ENCODE data around the gene GABARAP.

The GABARAP gene

DNA sequence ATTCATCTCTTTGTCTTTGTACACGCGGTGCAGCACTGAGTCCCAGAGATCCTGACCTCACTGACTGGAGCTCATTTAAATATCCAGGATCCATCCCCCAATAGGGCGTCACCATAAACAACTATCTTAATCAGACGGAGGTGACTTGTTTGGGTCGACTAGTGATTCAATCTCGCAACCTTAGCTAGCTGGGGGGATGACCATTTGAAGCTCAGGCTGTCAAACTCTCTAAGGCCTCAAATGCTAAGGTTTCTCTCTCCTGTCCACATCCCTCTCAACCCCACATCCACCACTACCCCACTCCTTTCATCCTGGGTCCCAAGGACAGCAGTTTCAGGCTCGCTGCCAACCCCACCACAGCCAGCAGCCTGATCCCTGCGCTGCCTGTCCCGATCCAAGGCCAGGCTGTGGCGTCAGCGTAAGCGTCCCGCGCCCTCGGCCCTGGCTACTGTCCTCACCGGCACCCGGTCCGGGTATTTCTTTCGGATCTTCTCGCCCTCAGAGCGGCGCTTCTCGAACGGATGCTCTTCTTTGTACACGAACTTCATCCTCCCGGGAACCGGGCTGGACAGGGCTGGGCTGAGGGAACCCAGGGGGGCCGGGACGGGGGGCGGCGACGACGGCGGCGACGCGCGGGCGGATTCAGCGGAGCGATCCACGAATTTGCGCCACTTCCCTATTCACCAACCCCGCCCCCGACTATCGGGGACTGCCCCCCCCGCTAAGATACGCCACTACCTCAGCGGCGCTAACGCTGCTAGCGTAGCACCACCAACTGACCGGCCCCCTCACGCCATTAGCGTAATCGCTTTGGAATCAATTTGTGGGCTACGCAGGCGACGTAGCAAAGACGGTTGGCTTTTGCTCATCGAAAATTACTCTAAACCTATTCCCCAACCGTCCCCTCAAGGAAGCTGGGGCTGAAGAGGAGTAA, at the start of gene GABARAP:
TSS of gene GABARAP (minus strand) at position 667 of the 934 bp plus-strand sequence. CDS start at position 548, 119 bp downstream.
- peak; percentile 89 for DNase-seq (ENCODE audit: low spot score)

DNA sequence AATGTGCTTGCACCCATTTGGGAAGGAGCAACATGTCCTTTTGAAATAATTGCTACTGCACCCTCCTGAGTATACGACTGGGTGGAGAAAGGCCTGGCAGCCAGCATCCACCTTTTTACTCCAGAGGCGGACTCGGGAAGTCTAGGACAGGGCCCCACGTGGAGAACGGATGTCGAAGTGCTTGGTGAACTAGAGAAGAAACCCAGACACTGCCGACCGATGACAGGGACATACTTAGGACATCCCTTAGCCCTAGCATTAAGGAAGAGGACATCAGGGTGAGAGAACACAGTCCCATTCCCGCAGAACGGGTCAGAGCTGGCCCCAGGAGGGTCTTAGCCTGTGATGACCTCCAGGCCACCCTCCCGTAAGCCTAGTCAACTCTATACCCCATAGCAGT, 48.4 kb upstream of the GABARAP start:
- no peak for DNase-seq (ENCODE audit: low spot score)

DNA sequence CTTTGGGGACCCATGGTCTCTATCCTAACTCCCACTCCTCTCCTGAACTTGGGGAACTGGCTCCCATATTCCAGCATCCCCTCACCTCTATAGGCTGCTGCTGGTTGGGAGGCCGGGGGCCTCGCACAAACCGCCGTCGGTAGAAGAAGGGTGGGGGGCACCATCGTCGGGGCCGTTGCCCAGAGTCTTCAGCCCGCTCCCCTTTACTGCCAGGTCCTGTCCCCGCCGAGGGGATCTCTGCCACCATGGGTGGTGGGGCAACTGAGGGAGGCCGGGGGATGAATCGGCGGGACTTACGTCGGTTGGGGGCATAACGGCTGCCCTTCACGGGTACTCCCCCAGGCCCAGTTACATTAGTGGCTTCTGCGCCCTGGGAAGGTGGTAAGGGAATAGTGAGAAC, 47.9 kb upstream of the GABARAP start:
- no peak for DNase-seq (ENCODE audit: low spot score)

DNA sequence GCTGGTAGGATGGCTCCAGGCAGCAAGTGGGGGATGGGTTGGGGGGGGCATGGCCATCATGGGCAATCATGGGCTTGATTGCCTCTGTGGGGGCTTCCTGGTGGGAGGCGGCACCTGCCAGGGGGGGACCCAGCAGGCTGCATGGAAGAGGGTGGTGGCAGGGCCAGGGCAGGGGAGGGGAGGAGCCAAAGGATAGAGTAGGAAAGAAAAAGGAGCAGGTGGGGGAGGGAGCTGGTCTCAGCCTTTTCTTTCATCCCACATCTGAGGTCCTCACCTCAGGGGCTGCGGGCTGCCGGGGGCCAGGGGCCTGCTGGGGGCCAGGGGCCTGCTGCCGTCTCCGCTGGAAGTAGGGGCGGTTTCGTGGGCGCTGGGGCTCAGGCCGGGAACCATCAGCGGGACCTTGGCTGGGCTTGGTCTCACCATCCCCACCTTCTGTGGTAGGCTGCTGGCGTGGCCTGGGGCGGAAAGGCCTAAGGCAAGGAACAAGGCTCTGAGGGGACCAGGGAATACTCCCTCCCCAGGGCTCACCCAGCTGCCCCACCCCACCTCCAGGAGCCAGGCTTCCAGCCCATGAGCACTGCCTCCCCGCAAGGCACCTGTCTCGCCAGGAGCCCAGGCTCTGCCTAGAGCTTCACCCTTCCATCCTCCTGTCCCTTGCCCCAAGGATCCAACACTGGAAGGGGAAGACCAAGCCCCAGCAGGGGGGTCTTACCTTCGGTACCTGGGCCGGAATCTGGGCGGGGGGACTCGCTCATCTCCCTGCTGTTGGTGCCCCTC, 47.2 kb upstream of the GABARAP start:
- no peak for DNase-seq (ENCODE audit: low spot score)

DNA sequence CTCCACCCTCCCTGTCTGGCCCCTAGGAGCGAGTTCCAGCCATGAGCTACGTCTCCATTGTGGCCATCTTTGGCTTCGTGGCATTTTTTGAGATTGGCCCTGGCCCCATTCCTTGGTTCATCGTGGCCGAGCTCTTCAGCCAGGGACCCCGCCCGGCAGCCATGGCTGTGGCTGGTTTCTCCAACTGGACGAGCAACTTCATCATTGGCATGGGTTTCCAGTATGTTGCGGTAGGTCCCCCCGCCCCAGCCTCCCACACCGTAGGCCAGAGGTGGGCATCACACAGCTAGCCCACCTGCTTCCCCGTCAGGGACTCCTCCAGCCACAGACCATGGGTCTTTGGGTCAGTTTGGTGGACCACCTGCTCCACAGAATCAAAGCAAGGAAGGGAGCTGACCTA, 43.4 kb upstream of the GABARAP start:
- no peak for DNase-seq (ENCODE audit: low spot score)

DNA sequence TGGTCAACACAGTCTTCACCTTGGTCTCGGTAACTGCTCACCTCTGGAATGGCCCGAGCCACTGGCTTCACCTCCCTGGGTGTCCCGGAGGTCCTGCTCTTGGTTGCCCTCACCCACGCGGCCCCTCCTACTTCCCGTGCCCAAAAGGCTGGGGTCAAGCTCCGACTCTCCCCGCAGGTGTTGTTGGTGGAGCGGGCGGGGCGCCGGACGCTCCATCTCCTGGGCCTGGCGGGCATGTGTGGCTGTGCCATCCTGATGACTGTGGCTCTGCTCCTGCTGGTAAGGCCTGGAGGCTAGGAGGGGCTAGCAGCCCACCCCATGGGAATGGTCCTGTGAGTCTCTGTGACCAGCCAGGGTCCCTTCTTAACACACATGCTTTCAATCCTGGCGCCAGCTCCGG, 42.7 kb upstream of the GABARAP start:
- no peak for DNase-seq (ENCODE audit: low spot score)

DNA sequence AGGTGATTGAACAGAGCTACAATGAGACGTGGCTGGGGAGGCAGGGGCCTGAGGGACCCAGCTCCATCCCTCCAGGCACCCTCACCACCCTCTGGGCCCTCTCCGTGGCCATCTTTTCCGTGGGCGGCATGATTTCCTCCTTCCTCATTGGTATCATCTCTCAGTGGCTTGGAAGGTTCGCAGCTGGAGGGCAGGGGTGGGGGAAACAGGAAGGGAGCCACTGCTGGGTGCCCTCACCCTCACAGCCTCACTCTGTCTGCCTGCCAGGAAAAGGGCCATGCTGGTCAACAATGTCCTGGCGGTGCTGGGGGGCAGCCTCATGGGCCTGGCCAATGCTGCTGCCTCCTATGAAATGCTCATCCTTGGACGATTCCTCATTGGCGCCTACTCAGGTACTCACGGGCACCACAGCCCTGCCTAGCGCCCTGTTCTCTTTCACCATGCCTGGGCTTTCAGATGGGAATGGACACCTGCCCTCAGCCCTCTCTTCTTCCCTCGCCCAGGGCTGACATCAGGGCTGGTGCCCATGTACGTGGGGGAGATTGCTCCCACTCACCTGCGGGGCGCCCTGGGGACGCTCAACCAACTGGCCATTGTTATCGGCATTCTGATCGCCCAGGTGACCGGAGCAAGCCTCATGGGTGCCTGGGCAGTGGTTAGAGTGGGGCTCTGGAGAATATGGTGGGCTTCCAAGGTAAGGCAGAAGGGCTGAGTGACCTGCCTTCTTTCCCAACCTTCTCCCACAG, 41.4 kb upstream of the GABARAP start:
- DNase-seq (ENCODE audit: low spot score): no peak

DNA sequence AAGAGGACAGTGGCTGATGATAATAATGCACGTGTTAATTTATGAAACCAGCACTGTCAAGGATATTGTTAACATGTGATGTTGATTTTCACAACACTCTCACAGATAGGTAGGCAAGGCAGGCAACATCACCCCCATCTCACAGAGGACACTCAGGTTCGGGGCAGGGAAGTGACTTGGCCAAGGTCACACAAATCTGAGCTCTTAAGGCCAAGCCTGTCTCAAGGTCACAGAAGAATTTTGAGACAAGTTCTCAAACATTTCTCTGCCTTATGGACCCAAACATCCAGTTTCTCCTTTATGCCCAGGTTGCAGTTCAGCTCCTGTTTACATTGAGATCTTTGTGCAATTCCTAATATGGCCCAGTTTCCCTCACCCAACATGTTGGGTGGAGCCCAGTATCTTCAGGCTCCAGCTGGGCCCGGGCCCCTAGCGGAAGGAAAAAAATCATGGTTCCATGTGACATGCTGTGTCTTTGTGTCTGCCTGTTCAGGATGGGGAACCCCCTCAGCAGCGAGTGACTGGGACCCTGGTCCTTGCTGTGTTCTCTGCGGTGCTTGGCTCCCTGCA, 40.6 kb upstream of the GABARAP start:
- DNase-seq (ENCODE audit: low spot score): no peak

DNA sequence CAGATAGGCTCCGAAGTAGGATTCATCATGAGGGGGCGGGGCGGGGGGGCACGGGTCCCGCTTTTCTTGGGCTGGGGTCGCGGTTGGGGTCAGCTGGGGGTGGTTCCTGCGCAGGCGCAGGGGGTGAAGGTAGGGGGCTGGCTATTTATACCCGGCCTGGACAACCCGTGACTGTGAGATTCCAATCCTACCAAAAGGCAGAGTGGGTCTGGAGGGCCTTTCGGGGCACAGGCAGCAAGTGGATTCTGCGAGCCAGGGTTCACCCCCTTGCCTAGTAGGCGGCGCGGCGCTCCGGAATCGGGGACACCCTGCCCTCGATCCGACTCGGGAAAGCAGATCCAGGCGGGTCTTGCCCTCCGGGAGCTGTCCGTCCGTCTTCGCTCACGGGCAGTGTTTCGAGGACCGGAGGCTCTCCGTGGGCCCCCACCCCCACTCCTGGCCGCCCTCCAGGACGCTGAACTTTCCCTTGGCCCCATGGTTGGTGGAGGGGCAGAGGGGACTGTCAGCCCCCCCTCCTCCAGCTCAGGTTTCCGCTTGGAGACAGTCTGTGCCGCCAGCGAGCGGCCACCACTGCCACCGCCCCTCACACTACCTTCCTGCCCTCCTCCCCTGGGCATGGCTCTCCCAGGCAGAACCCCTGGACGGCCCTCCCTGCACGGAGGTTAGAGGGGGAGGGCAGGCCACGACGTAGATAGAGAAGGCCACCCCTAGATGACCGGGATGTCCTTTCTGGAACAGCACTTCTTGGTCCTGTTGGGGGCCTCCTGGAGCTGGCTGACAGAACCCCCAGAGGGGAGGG, 39.9 kb upstream of the GABARAP start:
- DNase-seq (ENCODE audit: low spot score): no peak

DNA sequence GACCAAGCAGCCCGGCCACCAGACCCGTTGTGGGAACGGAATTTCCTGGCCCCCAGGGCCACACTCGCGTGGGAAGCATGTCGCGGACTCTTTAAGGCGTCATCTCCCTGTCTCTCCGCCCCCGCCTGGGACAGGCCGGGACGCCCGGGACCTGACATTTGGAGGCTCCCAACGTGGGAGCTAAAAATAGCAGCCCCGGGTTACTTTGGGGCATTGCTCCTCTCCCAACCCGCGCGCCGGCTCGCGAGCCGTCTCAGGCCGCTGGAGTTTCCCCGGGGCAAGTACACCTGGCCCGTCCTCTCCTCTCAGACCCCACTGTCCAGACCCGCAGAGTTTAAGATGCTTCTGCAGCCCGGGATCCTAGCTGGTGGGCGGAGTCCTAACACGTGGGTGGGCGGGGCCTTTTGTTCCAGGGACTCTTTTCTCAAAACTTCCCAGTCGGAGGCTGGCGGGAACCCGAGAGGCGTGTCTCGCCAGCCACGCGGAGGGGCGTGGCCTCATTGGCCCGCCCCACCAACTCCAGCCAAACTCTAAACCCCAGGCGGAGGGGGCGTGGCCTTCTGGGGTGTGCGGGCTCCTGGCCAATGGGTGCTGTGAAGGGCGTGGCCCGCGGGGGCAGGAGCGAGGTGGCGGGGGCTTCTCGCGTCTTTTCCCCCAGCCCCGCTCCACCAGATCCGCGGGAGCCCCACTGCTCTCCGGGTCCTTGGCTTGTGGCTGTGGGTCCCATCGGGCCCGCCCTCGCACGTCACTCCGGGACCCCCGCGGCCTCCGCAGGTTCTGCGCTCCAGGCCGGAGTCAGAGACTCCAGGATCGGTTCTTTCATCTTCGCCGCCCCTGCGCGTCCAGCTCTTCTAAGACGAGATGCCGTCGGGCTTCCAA, 39.1 kb upstream of the GABARAP start, which contains the start of gene SLC2A4:
TSS of gene SLC2A4 (plus strand) at position 645 of the 879 bp plus-strand sequence. CDS start at position 862, 217 bp downstream.
- DNase-seq (ENCODE audit: low spot score): peak; percentile 97

DNA sequence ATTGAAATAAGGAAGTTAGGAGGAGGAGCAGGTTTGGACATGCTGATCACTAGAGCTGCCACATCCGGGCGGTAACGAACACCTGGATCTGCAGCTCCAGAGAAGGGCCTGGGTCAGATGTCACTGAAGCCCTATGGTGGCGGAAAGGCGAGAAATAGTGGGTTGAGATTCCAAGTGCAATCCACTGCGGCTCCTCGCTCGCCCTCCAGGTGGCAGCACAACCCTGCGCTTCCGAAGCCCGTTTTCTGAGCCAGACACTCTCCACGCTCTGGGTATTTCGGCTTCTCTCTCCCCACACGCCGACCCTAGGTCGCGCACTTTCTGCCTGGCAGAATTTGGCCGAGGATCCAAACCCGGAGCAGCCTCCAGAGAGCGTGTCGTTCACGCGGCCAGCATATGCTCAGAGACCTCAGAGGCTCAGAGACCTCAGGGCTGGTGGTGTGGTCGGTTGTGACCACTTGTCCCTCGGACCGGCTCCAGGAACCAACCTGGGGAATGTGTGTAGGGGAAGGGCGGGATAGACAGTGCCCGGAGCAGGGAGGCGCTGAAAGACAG, 38.3 kb upstream of the GABARAP start:
- no peak for DNase-seq (ENCODE audit: low spot score)

DNA sequence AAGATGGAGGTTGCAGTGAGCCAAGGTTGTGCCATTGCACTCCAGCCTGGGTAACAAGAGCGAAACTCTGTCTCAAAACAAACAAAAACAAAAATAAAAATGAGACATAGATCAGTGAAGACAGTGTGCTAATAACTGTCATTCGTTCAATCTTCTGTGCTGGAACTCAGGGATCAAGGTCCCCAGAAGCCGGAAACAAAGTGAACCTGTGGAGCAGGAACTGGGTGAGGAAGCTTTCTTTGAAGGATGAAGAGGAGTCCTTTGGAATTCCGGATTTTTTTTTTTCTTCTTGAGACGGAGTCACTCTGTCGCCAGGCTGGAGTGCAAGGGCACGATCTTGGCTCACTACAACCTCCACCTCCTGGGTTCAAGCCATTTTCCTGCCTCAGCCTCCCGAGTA, 37.2 kb upstream of the GABARAP start:
- DNase-seq (ENCODE audit: low spot score): no peak

DNA sequence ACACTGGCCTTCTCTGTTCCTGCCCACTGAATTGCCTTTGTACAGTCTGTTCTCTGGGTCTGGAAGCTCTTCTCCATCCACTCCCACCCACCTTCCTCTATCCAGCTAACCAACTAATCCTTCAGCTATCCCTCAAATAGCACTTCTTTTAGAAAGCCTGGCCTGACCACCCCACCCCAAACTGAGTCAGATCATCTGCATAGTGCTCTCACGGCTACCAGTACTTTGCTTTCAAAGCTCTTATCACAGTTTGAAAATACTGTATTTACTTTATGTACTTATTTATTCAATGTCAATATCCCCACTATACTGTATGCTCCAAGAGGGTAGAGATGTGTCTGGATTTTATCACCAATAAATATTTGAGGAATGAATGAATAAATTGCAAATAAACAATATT, 24.5 kb upstream of the GABARAP start:
- DNase-seq (ENCODE audit: low spot score): no peak

DNA sequence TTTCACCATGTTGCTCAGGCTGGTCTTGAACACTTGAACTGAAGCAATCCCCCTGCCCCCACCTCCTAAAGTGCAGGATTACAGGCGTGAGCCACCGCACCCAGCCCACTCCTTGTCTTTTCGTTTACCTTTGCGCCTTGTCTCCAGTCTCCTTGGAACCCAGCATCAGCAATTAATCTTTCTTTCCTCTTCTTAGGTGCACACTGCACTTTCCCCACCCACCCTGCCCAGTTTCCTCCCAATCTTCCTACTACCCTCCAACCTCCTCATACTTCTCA, 21.5 kb upstream of the GABARAP start:
- no peak for DNase-seq (ENCODE audit: low spot score)

DNA sequence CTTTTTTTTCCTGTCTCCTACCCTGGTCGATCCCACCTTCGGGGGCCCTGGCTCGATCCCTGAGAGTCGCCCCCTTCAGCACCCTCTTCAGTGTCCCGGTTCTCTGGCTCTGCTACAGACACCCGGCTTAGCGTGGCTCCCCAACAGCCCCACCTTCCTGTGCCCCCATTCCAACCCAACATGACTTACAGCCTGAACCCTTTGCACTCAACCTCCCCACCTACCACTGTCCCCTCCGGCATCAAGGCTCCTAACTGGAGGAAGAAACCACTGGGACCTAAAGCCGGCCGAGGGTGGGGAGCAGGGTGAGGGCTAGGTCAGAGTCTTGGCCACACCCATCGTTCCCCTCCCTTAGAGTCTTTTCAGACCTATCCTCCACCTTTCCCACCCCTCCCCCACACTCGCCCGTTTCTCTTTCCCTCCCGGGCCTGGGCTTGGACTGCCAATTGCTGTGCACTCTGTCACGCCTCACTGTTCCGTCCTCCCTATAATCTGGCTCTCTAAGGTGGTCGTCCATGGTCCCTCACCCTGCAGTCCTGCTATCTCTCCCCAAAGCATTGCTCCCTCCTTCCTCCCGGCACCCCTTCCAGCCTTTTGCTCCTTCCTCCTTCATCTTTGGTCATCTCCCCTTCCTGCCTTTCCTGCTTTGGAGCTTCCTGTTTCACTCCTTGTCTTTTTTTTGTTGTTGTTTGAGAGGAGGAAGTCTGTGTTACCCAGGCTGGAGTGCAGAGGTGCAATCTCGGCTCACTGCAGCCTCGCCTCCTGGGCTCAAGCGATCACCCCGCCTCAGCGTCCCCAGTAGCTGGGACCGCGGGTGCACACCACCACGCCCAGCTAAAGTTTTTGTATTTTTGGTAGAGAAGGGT, 20.9 kb upstream of the GABARAP start:
- DNase-seq (ENCODE audit: low spot score): peak; percentile 82

DNA sequence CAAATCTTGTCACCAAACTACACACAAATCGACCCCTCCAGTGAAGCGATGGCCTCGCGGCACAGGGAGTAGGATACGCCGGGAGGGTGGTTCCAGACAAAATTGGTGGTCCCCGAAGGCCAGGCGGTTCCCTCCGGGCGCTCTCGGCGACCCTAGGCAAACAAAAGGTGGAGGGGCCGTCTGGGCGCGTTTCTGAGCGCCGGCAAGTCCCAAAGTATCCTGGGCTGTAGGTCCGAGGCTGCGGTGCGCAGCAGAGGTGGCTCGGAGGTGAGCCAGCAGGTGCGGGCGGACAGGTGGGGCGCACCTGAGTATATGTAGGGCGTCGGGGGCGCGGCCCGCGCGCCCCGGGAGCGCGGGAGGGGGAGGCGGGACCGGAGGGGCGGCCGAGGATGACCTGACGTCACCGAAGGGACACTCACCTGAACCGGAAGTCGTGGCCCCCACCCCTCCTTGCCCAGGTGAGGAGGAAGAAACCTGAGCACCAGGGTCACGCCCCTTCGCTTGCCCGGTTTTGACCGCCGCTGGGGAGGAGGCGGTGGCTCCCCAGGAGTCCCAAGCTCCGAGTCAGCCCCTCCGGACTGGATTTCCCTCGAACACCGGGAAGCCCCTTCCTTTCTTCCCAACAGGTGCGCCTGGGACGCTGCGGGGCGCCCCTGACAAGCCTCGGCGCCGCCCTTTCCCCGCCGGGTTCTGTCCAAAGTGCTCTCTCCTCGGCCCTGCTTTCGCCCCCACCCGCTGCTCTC, 20.1 kb upstream of the GABARAP start, which contains the start of gene CLDN7:
TSS of gene CLDN7 (minus strand) at position 287 of the 743 bp plus-strand sequence. CDS start 435 bp downstream, outside the sequence.
- DNase-seq (ENCODE audit: low spot score): peak; percentile 87

DNA sequence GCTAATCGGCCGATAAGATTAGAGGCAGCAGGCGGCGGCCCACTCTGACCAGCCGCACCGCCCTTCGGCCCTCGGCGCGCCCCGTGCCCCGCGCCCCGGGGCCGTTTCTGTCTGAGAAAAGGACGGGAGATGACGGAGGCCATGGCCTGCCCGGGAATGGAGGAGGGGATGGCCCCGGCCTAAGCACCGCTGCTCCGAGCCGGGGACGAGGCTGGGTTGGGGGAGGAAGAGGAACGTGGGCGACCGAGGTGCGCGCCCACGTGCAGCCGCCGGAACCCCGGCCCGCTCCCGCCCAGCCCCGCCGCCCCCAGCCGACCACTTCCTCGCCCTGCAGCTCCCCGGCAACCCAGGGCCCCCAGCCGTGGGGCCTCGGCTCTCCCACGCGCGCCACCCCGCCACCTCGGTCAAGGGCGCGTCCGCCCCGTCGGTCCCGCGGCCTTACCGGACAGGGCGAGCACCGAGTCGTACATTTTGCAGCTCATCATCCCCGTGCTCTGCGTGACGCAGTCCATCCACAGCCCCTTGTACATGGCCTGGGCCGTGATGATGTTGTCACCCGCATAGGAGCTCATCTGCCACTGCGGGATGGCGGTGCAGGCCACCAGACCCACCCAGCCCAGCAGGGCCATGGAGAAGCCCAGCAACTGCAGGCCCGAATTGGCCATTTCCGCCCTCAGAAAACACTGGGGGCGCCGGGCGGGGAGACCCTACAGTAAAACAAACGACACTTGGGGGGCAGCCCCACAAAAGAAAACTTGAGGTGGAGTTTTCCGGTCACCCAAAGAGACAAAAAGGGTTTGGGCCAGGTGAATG, 19.3 kb upstream of the GABARAP start:
- no peak for DNase-seq (ENCODE audit: low spot score)

Measured in LoVo (cell line).